ENCODE measurements around the gene NPAS1. TPM values are rescaled to one million over a fixed set of nuclear protein-coding genes. Genes with fewer than 3 reads are reported as not detected.
"Not testable (repeated sequence)": the region's sequence is repeated elsewhere in the genome, so short reads cannot be mapped to it uniquely, and the experiment has no call there.

The NPAS1 gene
- total RNA-seq, 2 experiments from 2014 or later, result 3.4 to 8.4 TPM

DNA sequence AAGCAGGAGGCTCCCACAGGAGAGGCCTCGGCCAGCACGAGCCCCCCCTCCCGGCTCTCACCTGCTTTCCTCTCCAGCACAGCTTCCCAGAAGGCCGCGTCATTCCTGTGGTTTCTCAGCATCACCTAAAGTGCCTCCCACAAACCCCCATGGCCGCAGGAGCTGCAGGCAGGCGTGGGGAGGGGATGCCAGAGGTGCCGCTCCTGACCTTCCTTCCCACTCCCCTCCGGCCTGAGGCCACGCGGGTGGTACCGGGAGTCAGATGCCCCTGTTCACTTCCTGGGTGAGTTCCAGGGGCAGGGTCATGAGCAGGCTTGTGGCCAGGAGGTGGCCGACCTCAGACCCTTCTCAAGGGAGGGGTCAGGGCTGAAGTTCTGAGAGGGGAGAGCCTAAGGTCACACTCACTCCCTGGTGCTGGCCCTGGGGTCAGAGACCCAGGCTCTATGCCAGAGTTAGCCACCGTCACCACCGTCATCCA is 14.4 kb upstream of the NPAS1 start:
- Histone ChIP-seq H3K9me2 (ENCODE audit: insufficient read depth, low read length) (no peaks in the 10 kb centered on the region), H3K4me1 (ENCODE audit: insufficient read depth, low read length, poor library complexity, severe bottlenecking) (no peaks in the 10 kb centered on the region), H3K9me3 (ENCODE audit: low read length) (no peaks in the 10 kb centered on the region), H4K20me1 (ENCODE audit: insufficient read depth, low read length) (no peaks in the 10 kb centered on the region), H2AFZ (ENCODE audit: low read length) (no peak overlapping the region), H3K4me2 (ENCODE audit: low read length) (no peak overlapping the region), H3K4me3 (ENCODE audit: low read depth, low read length, poor library complexity, severe bottlenecking) (no peak overlapping the region), H3K79me2 (ENCODE audit: insufficient read depth, low read depth, low read length) (no peaks in the 10 kb centered on the region), H3K36me3 (ENCODE audit: insufficient read depth, low read length) (peaks cover 17% of the 10 kb centered on the region), H3K27ac (ENCODE audit: low read depth, low read length, poor library complexity, severe bottlenecking) (no peak overlapping the region)
- TF ChIP-seq EZH2phosphoT487 (IDR thresholded peaks at IDR 0.05; ENCODE audit: borderline replicate concordance, low read depth, low read length), result no peak
- BruUV-seq (replicated peaks), result no TSS peak
- ChIA-PET CTCF (ENCODE audit: unreplicated experiment) (no interaction called here), POLR2A (no interaction called here)
- intact Hi-C loops (cut with micrococcal nuclease; ENCODE audit: unreplicated experiment), result no loop called here
- no peak for DNase-seq (ENCODE audit: low spot score)

DNA sequence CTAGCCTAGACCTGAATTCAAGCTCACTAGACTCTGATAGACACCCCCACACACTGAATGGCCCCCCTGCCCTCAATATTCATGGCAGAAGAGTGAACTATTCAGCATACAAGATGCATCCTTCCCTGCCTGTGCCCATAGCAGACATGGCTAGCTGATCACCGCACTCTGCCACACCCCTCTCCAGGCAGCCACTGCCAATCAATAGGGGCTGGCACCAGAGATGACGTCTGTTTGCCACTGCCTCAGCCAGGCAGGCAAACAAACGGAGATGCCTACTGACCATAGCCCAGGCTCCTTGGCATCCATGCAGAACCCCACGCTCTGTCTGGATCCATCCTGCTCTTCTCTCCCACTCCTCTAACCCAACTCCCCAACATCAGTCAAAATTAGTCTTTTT is 13.8 kb upstream of the NPAS1 start:
- peaks cover 10% of the 10 kb centered on the region; the same call in 1 of the 2 replicates for H3K36me3 ChIP-seq (ENCODE audit: insufficient read depth, low read length)
- no TSS peak for BruUV-seq (replicated peaks)
- TF ChIP-seq, protein P1, sequence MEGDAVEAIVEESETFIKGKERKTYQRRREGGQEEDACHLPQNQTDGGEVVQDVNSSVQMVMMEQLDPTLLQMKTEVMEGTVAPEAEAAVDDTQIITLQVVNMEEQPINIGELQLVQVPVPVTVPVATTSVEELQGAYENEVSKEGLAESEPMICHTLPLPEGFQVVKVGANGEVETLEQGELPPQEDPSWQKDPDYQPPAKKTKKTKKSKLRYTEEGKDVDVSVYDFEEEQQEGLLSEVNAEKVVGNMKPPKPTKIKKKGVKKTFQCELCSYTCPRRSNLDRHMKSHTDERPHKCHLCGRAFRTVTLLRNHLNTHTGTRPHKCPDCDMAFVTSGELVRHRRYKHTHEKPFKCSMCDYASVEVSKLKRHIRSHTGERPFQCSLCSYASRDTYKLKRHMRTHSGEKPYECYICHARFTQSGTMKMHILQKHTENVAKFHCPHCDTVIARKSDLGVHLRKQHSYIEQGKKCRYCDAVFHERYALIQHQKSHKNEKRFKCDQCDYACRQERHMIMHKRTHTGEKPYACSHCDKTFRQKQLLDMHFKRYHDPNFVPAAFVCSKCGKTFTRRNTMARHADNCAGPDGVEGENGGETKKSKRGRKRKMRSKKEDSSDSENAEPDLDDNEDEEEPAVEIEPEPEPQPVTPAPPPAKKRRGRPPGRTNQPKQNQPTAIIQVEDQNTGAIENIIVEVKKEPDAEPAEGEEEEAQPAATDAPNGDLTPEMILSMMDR (conservative IDR thresholded peaks at IDR 0.05; ENCODE audit: low read length), result no peak
- TF ChIP-seq EZH2phosphoT487 (IDR thresholded peaks at IDR 0.05; ENCODE audit: borderline replicate concordance, low read depth, low read length), result no peak
- no peaks in the 10 kb centered on the region for H3K4me1 ChIP-seq (ENCODE audit: insufficient read depth, low read length, poor library complexity, severe bottlenecking)
- peak; percentile 22 for DNase-seq (ENCODE audit: low spot score)
- no peak overlapping the region for H3K27ac ChIP-seq (ENCODE audit: low read depth, low read length, poor library complexity, severe bottlenecking)
- H3K9me3 ChIP-seq (ENCODE audit: low read length), result no peaks in the 10 kb centered on the region
- POLR2A ChIA-PET, result no interaction called here
- no peaks in the 10 kb centered on the region for H3K79me2 ChIP-seq (ENCODE audit: insufficient read depth, low read depth, low read length)
- intact Hi-C loops (cut with micrococcal nuclease; ENCODE audit: unreplicated experiment), result no loop called here
- CTCF ChIA-PET (ENCODE audit: unreplicated experiment), result no interaction called here
- no peaks in the 10 kb centered on the region for H4K20me1 ChIP-seq (ENCODE audit: insufficient read depth, low read length)
- H3K9me2 ChIP-seq (ENCODE audit: insufficient read depth, low read length), result no peaks in the 10 kb centered on the region
- no peak overlapping the region for H3K4me2 ChIP-seq (ENCODE audit: low read length)
- no peak overlapping the region for H2AFZ ChIP-seq (ENCODE audit: low read length)
- H3K4me3 ChIP-seq (ENCODE audit: low read depth, low read length, poor library complexity, severe bottlenecking), result no peak overlapping the region

DNA sequence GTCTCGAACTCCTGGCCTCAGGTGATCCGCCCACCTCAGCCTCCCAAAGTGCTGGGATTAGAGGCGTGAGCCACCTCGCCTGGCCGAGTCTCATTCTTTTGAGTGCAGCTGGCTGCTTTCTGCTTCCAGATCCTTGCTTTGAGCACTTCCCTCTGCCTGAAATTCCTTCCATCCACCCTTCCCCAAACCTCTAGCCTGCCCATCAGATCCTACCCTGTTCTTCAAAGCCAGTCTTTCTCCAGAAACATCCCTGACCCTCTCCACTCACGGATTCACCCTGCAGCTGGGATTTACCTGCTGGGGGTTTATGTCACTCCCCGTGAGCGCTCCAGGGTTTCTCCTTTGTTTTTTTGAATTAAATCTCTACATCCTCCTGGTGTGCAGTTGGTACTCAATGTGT is 13.1 kb upstream of the NPAS1 start:
- ChIA-PET POLR2A (interaction anchor here (0.6 kb wide), 2 partner anchors 211 to 358 kb away, joined by 3 read pairs; no protein-coding TSS in a partner anchor), CTCF (ENCODE audit: unreplicated experiment) (no interaction called here)
- Histone ChIP-seq H3K4me2 (ENCODE audit: low read length) (no peak overlapping the region), H3K9me3 (ENCODE audit: low read length) (no peaks in the 10 kb centered on the region), H3K9me2 (ENCODE audit: insufficient read depth, low read length) (no peaks in the 10 kb centered on the region), H3K4me3 (ENCODE audit: low read depth, low read length, poor library complexity, severe bottlenecking) (no peak overlapping the region), H3K79me2 (ENCODE audit: insufficient read depth, low read depth, low read length) (no peaks in the 10 kb centered on the region), H4K20me1 (ENCODE audit: insufficient read depth, low read length) (no peaks in the 10 kb centered on the region), H3K4me1 (ENCODE audit: insufficient read depth, low read length, poor library complexity, severe bottlenecking) (no peaks in the 10 kb centered on the region), H3K36me3 (ENCODE audit: insufficient read depth, low read length) (0 out of 2 replicates have a peak, but pooled peaks cover 4% of the 10 kb centered on the region), H2AFZ (ENCODE audit: low read length) (no peak overlapping the region), H3K27ac (ENCODE audit: low read depth, low read length, poor library complexity, severe bottlenecking) (no peak overlapping the region)
- TF ChIP-seq, protein P1 (conservative IDR thresholded peaks at IDR 0.05; ENCODE audit: low read length), result no peak
- no peak for TF ChIP-seq EZH2phosphoT487 (IDR thresholded peaks at IDR 0.05; ENCODE audit: borderline replicate concordance, low read depth, low read length)
- no TSS peak for BruUV-seq (replicated peaks)
- intact Hi-C loops (cut with micrococcal nuclease; ENCODE audit: unreplicated experiment), result no loop called here
- DNase-seq (ENCODE audit: low spot score), result no peak

DNA sequence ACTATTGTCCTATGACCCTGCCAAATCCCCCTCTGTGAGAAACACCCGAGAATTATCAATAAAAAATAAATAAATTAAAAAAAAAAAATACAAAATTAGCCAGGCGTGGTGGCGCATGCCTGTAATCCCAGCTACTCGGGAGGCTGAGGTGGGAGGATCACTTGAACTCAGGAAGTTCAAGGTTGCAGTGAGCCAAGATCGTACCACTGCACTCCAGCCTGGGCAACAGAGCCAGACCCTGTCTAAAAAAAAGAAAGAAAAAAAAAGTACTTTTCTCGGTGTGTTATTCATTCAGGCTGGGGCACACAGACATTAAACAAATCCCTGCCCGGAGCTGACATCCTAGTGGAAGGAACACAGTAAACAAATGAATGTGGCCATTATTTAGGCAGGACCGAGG is 9.1 kb upstream of the NPAS1 start:
- H4K20me1 ChIP-seq (ENCODE audit: insufficient read depth, low read length); BruUV-seq (replicated peaks); H3K9me2 ChIP-seq (ENCODE audit: insufficient read depth, low read length); H3K4me3 ChIP-seq (ENCODE audit: low read depth, low read length, poor library complexity, severe bottlenecking); H3K79me2 ChIP-seq (ENCODE audit: insufficient read depth, low read depth, low read length); H3K4me1 ChIP-seq (ENCODE audit: insufficient read depth, low read length, poor library complexity, severe bottlenecking); H3K27ac ChIP-seq (ENCODE audit: low read depth, low read length, poor library complexity, severe bottlenecking); DNase-seq (ENCODE audit: low spot score); H3K36me3 ChIP-seq (ENCODE audit: insufficient read depth, low read length); intact Hi-C loops (cut with micrococcal nuclease; ENCODE audit: unreplicated experiment); POLR2A ChIA-PET; H3K9me3 ChIP-seq (ENCODE audit: low read length); H2AFZ ChIP-seq (ENCODE audit: low read length); CTCF ChIA-PET (ENCODE audit: unreplicated experiment); H3K4me2 ChIP-seq (ENCODE audit: low read length): not testable (repeated sequence)

Measured in OCI-LY7 (cell line).